HEK293 (cell line): ENCODE data around the gene NRIP1.

Experiments
- CTCF ChIA-PET: fragments of 350-600 bp; formaldehyde crosslinking; extraction: SDS; loops from one replicate; lab custom pipeline; 2021; ENCODE audit warnings: antibody characterized with exemption; lab: Yijun Ruan, JAX
- POLR2A ChIA-PET: fragments of 300-600 bp; formaldehyde crosslinking; extraction: SDS; loops from one replicate; lab custom pipeline; 2020; ENCODE audit warnings: antibody characterized with exemption, inconsistent platforms; lab: Yijun Ruan, JAX
- H3K27ac ChIP-seq: fragments of 200-500 bp; sonication (Bioruptor generic); 2 replicates; pipeline ENCODE4 v1.5.1; 2014; ENCODE audit warnings: low read depth, low read length, control low read depth, inconsistent platforms; ENCODE audit errors: extremely low read depth
- H3K36me3 ChIP-seq, 2 experiments: fragments of 200-500 bp in 1 of 2; sonication (Bioruptor generic) in 1 of 2; 1 replicate in 1 of 2; 2 replicates in 1 of 2; pipeline ENCODE4 v1.5.1; 2014 to 2017; ENCODE audit warnings: inconsistent platforms in 2 of 2, low read length in 2 of 2; ENCODE audit not compliant: control insufficient read depth in 2 of 2, insufficient read depth in 1 of 2
- H3K4me1 ChIP-seq: fragments of 200-500 bp; sonication (Bioruptor generic); 2 replicates; pipeline ENCODE4 v1.5.1; 2014; ENCODE audit warnings: mild to moderate bottlenecking, low read length, inconsistent platforms; ENCODE audit not compliant: control insufficient read depth, insufficient read depth
- H3K4me3 ChIP-seq: 2 replicates; pipeline ENCODE4 v1.5.1; 2011; ENCODE audit warnings: low read depth, mild to moderate bottlenecking, control low read depth, low read length, moderate library complexity
- H3K9me3 ChIP-seq: fragments of 200-500 bp; sonication (Bioruptor generic); 2 replicates; pipeline ENCODE4 v1.5.1; 2014; ENCODE audit warnings: low read depth, low read length, inconsistent platforms; ENCODE audit not compliant: control insufficient read depth, insufficient read depth
- BCL11B ChIP-seq: fragments of 450-650 bp; formaldehyde crosslinking; IDR thresholded peaks from 2 replicates; pipeline ENCODE4 v1.5.1; 2016; ENCODE audit warnings: low read depth, missing biosample characterization, missing genetic modification characterization
- GLI2 ChIP-seq: fragments of 450-650 bp; formaldehyde crosslinking; IDR thresholded peaks from 2 replicates; pipeline ENCODE4; 2017; ENCODE audit warnings: missing biosample characterization, missing genetic modification characterization, low read depth, borderline replicate concordance
- INSM2 ChIP-seq: fragments of 450-650 bp; formaldehyde crosslinking; IDR thresholded peaks from 2 replicates; pipeline ENCODE4 v1.5.1; 2016; ENCODE audit warnings: missing biosample characterization, missing genetic modification characterization
- KLF7 ChIP-seq: fragments of 450-650 bp; formaldehyde crosslinking; IDR thresholded peaks from 2 replicates; pipeline ENCODE4 v1.5.1; 2016; ENCODE audit warnings: missing biosample characterization, missing genetic modification characterization, borderline replicate concordance
- RBAK ChIP-seq: fragments of 450-650 bp; formaldehyde crosslinking; IDR thresholded peaks from 2 replicates; pipeline ENCODE4 v1.5.1; 2016; ENCODE audit warnings: missing biosample characterization, missing genetic modification characterization
- SP7 ChIP-seq: fragments of 450-650 bp; formaldehyde crosslinking; IDR thresholded peaks from 2 replicates; pipeline ENCODE4 v1.5.1; 2016; ENCODE audit warnings: missing biosample characterization, missing genetic modification characterization
- ZBTB44 ChIP-seq: fragments of 450-650 bp; IDR thresholded peaks from 2 replicates; pipeline ENCODE4 v1.5.1; 2018; ENCODE audit warnings: missing biosample characterization, mild to moderate bottlenecking, missing genetic modification characterization
- ZNF16 ChIP-seq: fragments of 450-650 bp; formaldehyde crosslinking; IDR thresholded peaks from 2 replicates; pipeline ENCODE4 v1.5.1; 2016; ENCODE audit warnings: low read depth, missing biosample characterization, missing genetic modification characterization
- ZNF223 ChIP-seq: fragments of 450-650 bp; formaldehyde crosslinking; IDR thresholded peaks from 2 replicates; pipeline ENCODE4 v1.5.1; 2016; ENCODE audit warnings: missing biosample characterization, missing genetic modification characterization
- ZNF302 ChIP-seq: fragments of 450-650 bp; formaldehyde crosslinking; IDR thresholded peaks from 2 replicates; pipeline ENCODE4 v1.5.1; 2016; ENCODE audit warnings: missing biosample characterization, missing genetic modification characterization, low read depth
- ZNF335 ChIP-seq: fragments of 450-650 bp; formaldehyde crosslinking; conservative IDR thresholded peaks from 2 replicates; pipeline ENCODE4 v1.5.1; 2016; ENCODE audit warnings: missing biosample characterization, missing genetic modification characterization
- ZNF341 ChIP-seq: fragments of 450-650 bp; formaldehyde crosslinking; IDR thresholded peaks from 2 replicates; pipeline ENCODE4; 2016; ENCODE audit warnings: low read depth, missing biosample characterization, missing genetic modification characterization
- ZNF449 ChIP-seq: fragments of 450-650 bp; formaldehyde crosslinking; IDR thresholded peaks from 2 replicates; pipeline ENCODE4 v1.5.1; 2017; ENCODE audit warnings: missing biosample characterization, mild to moderate bottlenecking, missing genetic modification characterization, moderate library complexity
- ZNF548 ChIP-seq: fragments of 450-650 bp; formaldehyde crosslinking; IDR thresholded peaks from 2 replicates; pipeline ENCODE4 v1.5.1; 2016; ENCODE audit warnings: missing biosample characterization, missing genetic modification characterization
- ZNF623 ChIP-seq: fragments of 450-650 bp; formaldehyde crosslinking; IDR thresholded peaks from 2 replicates; pipeline ENCODE4 v1.5.1; 2016; ENCODE audit warnings: missing biosample characterization, missing genetic modification characterization
- ZNF629 ChIP-seq: fragments of 450-650 bp; formaldehyde crosslinking; IDR thresholded peaks from 2 replicates; pipeline ENCODE4 v1.5.1; 2017; ENCODE audit warnings: missing biosample characterization, missing genetic modification characterization
- ZSCAN23 ChIP-seq: fragments of 450-650 bp; formaldehyde crosslinking; IDR thresholded peaks from 2 replicates; pipeline ENCODE4 v1.5.1; 2016; ENCODE audit warnings: missing biosample characterization, missing genetic modification characterization
- TF ChIP-seq, protein P1 (sequence below): fragments of 450-650 bp; formaldehyde crosslinking; IDR thresholded peaks from 2 replicates; pipeline ENCODE4 v1.5.1; 2016; ENCODE audit warnings: missing biosample characterization, missing genetic modification characterization
- TF ChIP-seq, protein P2 (sequence below): fragments of 450-650 bp; formaldehyde crosslinking; IDR thresholded peaks from 2 replicates; pipeline ENCODE4 v1.5.1; 2016; ENCODE audit warnings: missing biosample characterization, missing genetic modification characterization

Gene NRIP1

GRCh38 chr21:15080526-15080925 is 15.7 kb upstream of the NRIP1 start (continued):
- TF ChIP-seq ZBTB44 (no peak), SP7 (tag by site-specific recombination) (peak; percentile 76), ZNF341 (tag by site-specific recombination) (no peak), ZNF623 (tag by site-specific recombination) (no peak), ZNF629 (tag by site-specific recombination) (0 out of 2 replicates have a peak, but pooled peaks have one; percentile 17)
- TF ChIP-seq, protein P1, sequence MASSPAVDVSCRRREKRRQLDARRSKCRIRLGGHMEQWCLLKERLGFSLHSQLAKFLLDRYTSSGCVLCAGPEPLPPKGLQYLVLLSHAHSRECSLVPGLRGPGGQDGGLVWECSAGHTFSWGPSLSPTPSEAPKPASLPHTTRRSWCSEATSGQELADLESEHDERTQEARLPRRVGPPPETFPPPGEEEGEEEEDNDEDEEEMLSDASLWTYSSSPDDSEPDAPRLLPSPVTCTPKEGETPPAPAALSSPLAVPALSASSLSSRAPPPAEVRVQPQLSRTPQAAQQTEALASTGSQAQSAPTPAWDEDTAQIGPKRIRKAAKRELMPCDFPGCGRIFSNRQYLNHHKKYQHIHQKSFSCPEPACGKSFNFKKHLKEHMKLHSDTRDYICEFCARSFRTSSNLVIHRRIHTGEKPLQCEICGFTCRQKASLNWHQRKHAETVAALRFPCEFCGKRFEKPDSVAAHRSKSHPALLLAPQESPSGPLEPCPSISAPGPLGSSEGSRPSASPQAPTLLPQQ (tag by site-specific recombination), result 0 out of 2 replicates have a peak, but pooled peaks have one; percentile 37
- TF ChIP-seq, protein P2, sequence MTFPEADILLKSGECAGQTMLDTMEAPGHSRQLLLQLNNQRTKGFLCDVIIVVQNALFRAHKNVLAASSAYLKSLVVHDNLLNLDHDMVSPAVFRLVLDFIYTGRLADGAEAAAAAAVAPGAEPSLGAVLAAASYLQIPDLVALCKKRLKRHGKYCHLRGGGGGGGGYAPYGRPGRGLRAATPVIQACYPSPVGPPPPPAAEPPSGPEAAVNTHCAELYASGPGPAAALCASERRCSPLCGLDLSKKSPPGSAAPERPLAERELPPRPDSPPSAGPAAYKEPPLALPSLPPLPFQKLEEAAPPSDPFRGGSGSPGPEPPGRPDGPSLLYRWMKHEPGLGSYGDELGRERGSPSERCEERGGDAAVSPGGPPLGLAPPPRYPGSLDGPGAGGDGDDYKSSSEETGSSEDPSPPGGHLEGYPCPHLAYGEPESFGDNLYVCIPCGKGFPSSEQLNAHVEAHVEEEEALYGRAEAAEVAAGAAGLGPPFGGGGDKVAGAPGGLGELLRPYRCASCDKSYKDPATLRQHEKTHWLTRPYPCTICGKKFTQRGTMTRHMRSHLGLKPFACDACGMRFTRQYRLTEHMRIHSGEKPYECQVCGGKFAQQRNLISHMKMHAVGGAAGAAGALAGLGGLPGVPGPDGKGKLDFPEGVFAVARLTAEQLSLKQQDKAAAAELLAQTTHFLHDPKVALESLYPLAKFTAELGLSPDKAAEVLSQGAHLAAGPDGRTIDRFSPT (tag by site-specific recombination), result 0 out of 2 replicates have a peak, but pooled peaks have one; percentile 35

DNA sequence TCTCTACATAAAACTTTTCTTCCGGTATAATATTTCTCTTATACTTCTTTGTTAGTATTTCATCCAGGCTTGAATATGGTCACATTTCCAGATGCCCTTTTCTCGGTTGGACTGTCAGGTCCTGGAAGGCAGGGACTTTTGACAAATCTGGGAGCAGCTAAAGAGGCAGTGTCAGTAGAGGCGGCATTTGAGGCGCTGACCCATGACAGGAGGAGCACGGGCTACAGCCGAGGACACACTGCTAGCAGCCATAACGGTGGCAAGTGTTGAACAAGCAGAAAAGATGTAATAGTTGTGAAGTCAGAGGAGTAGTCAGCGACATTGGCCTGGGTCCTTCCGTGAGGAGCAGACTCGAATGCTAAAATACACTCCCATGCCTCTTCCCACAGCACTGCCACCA is 14.5 kb upstream of the NRIP1 start:
- Histone ChIP-seq H3K9me3 (no peaks in the 10 kb centered on the region), H3K27ac (no peak overlapping the region), H3K4me1 (peaks cover 8% of the 10 kb centered on the region)
- TF ChIP-seq ZNF16 (tag by site-specific recombination) (no peak), BCL11B (tag by site-specific recombination) (no peak), KLF7 (tag by site-specific recombination) (no peak), RBAK (tag by site-specific recombination) (no peak), ZNF223 (tag by site-specific recombination) (no peak), GLI2 (tag by site-specific recombination) (no peak), INSM2 (tag by site-specific recombination) (no peak), ZSCAN23 (no peak), ZNF548 (tag by site-specific recombination) (no peak), ZNF302 (tag by site-specific recombination) (no peak), ZNF449 (tag by site-specific recombination) (no peak), ZNF335 (tag by site-specific recombination) (no peak)
- TF ChIP-seq, all 188 proteins: peak for 0
- ChIA-PET POLR2A (no interaction called here), CTCF (no interaction called here)
- no peak overlapping the region for H3K4me3 ChIP-seq
- no peaks in the 10 kb centered on the region for H3K36me3 ChIP-seq
